K562 (cell line): Measurements from ENCODE around the gene MAP4K4. TPM values are rescaled to one million over a fixed set of nuclear protein-coding genes. Genes with fewer than 3 reads are reported as not detected.

Experiments
- CBFB ChIP-seq: sonication (generic); formaldehyde crosslinking; IDR thresholded peaks from 2 replicates; pipeline ENCODE4 v1.4.0; 2020; ENCODE audit warnings: mild to moderate bottlenecking, missing genetic modification reagents
- NCOA2 ChIP-seq, 2 experiments: fragments of 450-650 bp; IDR thresholded peaks; 2 replicates each; pipeline ENCODE4 v1.6.1; 2018; ENCODE audit warnings: mild to moderate bottlenecking in 2 of 2, moderate library complexity in 1 of 2; ENCODE audit not compliant: partially characterized antibody in 2 of 2
- NONO ChIP-seq, 2 experiments: fragments of 200-400 bp in 1 of 2; fragments of 450-650 bp in 1 of 2; formaldehyde crosslinking in 1 of 2; IDR thresholded peaks; 2 replicates each; pipeline ENCODE4 v1.6.1; 2017; ENCODE audit warnings: low read depth in 2 of 2, mild to moderate bottlenecking in 2 of 2, moderate library complexity in 2 of 2, low read length in 1 of 2
- polyA plus RNA-seq, 8 experiments: library from polyadenylated mRNA; depleted of rRNA in 4 of 8; stranded (reverse) in 5 of 8; unstranded in 3 of 8; fragments of >200 nt; fragmentation: Nextera tagmentation in 2 of 8; fragmentation: Illumina TruSeq in 1 of 8; extraction: Ambion mirVana in 2 of 8; extraction: Trizol in 1 of 8; gene quantifications; 2 replicates each; pipeline versions ENCODE4 v1.2.1 to v1.2.3, GENCODE V29; 2011 to 2014; ENCODE audit warnings: inconsistent platforms in 1 of 8, missing spikeins in 1 of 8
- total RNA-seq, 7 experiments: library from RNA; depleted of rRNA in 6 of 7; stranded (reverse); fragments of >200 nt in 6 of 7; fragmentation: Illumina TruSeq in 2 of 7; extraction: Trizol in 2 of 7; gene quantifications; 2 replicates each; pipeline versions ENCODE4 v1.2.1 to v1.2.3, GENCODE V29; 2011 to 2021; ENCODE audit warnings: low replicate concordance in 1 of 7
- TF ChIP-seq, protein P1 (sequence below): sonication (generic); formaldehyde crosslinking; IDR thresholded peaks from 2 replicates; pipeline ENCODE4 v1.8.0; 2022; ENCODE audit warnings: mild to moderate bottlenecking, missing genetic modification reagents

Gene MAP4K4
- total and polyA plus RNA-seq, 9 of the 15 experiments (the other 6 are each of a cell fraction or from before 2014, with no cell fraction given) = 7.6 to 76.4 (median 50.6) TPM

DNA sequence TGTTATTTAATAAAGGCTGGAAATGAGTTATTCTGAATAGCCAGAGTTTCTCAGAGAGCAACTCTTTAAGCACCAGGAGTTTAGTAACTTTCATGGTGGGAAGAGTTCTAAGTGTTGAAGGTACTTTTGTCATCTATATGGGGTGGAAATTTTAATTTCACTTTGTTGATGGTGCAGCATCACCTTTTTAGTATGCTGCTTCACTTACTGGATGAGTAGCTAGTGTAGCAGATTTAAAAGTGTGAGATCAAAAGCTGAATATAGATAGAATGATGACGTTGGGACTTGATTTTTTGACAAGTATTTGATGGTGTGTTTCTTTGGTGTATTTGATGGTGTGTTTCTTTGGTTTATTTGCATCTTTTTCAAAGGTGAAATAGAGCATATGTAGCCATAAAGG lies 47.3 kb downstream of the MAP4K4 start (continued):
- TF ChIP-seq, protein P1, sequence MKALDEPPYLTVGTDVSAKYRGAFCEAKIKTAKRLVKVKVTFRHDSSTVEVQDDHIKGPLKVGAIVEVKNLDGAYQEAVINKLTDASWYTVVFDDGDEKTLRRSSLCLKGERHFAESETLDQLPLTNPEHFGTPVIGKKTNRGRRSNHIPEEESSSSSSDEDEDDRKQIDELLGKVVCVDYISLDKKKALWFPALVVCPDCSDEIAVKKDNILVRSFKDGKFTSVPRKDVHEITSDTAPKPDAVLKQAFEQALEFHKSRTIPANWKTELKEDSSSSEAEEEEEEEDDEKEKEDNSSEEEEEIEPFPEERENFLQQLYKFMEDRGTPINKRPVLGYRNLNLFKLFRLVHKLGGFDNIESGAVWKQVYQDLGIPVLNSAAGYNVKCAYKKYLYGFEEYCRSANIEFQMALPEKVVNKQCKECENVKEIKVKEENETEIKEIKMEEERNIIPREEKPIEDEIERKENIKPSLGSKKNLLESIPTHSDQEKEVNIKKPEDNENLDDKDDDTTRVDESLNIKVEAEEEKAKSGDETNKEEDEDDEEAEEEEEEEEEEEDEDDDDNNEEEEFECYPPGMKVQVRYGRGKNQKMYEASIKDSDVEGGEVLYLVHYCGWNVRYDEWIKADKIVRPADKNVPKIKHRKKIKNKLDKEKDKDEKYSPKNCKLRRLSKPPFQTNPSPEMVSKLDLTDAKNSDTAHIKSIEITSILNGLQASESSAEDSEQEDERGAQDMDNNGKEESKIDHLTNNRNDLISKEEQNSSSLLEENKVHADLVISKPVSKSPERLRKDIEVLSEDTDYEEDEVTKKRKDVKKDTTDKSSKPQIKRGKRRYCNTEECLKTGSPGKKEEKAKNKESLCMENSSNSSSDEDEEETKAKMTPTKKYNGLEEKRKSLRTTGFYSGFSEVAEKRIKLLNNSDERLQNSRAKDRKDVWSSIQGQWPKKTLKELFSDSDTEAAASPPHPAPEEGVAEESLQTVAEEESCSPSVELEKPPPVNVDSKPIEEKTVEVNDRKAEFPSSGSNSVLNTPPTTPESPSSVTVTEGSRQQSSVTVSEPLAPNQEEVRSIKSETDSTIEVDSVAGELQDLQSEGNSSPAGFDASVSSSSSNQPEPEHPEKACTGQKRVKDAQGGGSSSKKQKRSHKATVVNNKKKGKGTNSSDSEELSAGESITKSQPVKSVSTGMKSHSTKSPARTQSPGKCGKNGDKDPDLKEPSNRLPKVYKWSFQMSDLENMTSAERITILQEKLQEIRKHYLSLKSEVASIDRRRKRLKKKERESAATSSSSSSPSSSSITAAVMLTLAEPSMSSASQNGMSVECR (CRISPR knock-in tag) = no peak
- TF ChIP-seq NONO (IDR thresholded peaks at IDR 0.05; ENCODE audit: low read depth in 2 of 2, low read length in 1 of 2) = no peak
- TF ChIP-seq CBFB (CRISPR knock-in tag) = no peak
- TF ChIP-seq NCOA2 (IDR thresholded peaks at IDR 0.05; ENCODE audit: partially characterized antibody in 2 of 2) = no peak
